GM19468 (cell line): Measurements from ENCODE around the gene RNU1-1.
"Not testable (repeated sequence)": the region's sequence is repeated elsewhere in the genome, so short reads cannot be mapped to it uniquely, and the experiment has no call there.

Source experiments
- ATAC-seq: cut with Tn5 transposase; IDR thresholded peaks from one replicate; pipeline ENCODE4 v1.9.1; 2021; ENCODE audit warnings: mild to moderate bottlenecking, moderate library complexity, moderate number of reproducible peaks; ENCODE audit not compliant: unreplicated experiment; ENCODE audit errors: extremely low read depth

RNU1-1 gene

GRCh38 chr1:16525769-16526168, 11.7 kb upstream of the RNU1-1 start:
- ATAC-seq, result not testable (repeated sequence)

GRCh38 chr1:16521679-16522078, 7.6 kb upstream of the RNU1-1 start:
- ATAC-seq, result not testable (repeated sequence)

DNA sequence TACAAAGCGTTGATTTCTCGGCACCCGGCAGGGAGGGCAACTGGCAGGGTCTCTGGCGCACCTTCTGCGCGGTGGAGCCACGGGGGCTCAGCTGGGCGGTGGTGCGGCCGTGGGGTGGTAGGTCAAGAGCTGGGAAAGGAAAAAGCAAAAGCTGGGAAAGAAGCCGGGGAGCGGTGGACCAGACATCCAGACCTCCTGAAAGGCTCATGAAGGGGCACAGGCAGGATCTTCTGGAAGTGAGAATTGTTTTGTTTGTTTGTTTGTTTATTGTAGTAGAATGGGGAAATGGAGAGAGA, 7.2 kb upstream of the RNU1-1 start:
- no peak for ATAC-seq

DNA sequence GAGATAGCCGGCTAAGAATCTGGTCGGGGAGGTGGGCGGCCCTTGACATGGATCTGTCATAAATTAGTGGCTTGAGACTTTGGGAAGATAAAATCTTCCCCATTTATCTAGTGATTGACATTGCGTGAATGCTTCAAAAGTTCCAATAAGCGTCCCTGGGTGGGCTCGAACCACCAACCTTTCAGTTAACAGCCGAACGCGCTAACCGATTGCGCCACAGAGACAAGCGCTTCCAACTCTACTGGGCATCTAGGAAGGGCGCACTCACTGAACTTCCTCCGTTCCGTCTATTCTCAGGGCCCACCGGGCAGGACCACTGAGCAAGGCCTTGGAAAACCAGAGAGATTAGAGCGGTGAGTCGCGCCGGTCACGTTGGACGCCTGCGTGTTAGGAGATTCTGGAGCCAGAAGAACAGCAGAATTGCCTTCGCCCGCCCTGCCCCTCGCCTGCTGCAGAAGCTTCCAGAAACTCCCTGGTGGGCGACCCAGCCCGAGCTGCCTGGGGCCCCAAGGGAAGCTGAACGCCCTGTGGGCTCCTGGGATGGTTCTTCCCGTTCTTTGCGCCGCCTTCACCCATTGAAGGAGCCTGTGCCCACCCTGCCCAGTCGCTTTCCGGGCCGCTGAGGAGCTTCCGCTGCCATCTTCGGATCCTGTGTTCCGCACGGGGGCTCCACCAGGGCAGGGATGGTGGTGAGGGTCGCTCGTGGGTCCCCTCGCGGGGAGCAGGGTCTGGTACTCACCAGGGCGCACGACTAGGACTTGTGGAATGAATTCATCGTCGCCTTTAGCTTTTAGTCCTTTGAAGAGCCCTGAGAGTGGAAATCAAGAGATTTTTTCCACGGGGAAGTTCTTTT, 6.6 kb upstream of the RNU1-1 start:
- not testable (repeated sequence) for ATAC-seq

GRCh38 chr1:16519255-16519951, 5.3 kb upstream of the RNU1-1 start:
- ATAC-seq, result not testable (repeated sequence)

GRCh38 chr1:16518913-16519254, 4.8 kb upstream of the RNU1-1 start:
- not testable (repeated sequence) for ATAC-seq

DNA sequence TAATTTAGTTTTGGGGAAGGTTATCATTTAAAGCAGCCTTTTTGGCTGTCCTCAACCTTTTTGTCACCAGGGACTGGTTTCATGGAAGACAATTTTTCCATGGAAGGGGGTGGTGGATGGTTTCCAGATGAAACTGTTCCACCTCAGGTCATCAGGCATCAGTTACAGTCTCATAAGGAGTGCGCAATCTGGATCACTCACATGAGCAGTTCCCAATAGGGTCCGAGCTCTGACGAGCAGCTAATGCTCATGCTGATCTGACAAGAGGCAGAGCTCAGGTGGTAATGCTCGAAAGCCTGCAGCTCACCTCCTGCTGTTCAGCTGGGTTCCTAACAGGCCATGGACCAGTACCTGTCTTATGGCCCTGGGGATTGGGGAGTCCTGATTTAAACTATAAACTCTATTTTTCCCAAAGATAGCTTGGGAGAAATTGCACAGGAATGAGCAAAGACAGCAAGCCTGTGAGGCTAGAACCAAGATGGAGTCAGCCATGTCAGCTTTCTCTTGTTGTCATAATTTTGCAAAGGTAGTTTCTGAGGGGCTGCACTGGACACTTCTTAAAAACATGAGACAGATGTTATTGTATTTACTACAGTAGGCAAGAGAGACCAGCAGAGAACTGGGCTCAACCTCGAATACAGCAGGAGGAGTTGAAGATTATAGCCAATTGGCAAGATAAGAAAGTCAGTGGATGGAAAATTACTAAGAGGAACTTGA, 2.8 kb upstream of the RNU1-1 start:
- not testable (repeated sequence) for ATAC-seq

DNA sequence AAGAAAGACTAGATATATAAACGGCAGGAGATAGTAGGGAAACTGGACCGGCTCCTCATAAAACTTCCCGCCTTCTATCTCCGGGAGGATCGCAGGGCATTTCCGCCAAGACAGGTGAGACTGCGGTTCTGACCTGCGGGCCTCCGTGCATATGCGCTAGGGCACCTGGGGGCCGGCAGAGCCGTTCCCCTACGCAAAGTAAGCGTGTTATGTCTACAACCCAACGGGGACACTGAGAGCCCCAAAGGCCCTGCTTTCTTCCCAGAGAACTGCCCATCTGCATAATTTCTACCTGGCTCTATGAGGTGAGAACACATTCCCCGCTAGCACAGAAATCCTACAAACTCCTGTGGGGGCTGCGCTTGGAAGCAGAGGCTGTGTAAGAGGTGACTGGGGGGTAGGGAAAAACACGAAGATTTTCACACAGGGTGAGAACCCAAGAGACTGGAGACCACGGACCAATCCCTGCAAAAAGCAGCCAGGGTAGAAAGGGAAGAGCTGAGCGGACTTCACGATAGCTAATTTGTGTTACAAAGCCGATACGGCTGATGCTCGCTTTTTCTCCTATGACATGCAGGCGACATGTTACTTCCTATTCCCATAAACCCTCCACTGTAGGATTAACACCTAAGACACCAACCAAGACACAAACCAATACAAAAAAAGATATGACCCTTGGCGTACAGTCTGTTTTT, 526 bp downstream of the RNU1-1 start:
- peak; percentile 28 for ATAC-seq

DNA sequence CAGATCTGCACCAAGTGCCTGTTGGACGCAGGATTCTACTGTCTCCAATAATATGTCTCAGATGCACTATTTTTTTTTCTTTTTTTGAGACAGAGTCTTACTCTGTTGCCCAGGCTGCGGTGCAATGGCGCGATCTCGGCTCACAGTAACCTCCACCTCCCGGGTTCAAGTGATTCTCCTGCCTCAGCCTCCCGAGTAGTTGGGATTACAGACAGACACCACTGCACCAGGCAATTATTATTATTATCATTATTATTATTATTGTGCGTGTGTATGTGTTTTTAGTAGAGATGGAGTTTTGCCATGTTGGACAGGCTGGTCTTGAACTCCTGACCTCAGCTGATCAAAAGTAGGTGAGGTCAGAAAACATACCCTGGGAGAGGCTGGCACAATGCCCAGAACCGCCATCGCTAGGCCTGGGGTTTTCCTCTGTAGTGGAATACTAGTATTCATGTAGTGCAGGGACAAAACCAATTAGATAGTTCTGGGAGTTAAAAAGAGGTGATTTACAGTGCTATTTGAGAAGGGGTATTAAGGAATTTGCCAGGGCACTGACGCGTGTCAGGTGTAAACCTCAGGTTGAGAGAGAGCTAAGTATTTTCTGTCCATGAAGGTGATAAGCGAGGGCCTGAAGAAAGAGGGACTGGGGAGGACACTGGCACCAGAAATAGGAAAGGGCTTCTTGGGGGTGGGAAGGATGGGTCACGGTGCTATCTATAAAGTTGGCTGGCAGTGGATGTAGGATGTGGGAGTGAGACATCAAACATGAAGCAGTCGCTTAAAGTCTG, 1.3 kb downstream of the RNU1-1 start:
- not testable (repeated sequence) for ATAC-seq

DNA sequence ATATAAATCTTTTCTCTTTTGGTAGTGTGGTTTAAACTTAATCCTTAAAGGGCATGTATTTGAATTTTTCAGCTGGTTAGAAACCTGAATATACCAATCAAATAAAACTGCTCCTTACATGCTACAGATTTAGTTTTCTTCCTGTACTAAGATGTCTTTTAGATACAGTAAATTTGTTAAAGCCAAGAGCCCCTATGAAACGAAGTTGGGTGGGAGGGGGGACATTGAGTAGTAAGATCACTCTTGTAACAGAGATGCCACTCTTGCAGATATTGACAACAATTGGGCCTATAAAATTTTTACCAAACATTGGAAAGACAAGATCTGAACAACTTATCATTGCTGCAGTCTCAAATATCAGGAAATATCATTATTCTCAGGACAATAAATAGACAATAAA, 2.2 kb downstream of the RNU1-1 start:
- not testable (repeated sequence) for ATAC-seq

DNA sequence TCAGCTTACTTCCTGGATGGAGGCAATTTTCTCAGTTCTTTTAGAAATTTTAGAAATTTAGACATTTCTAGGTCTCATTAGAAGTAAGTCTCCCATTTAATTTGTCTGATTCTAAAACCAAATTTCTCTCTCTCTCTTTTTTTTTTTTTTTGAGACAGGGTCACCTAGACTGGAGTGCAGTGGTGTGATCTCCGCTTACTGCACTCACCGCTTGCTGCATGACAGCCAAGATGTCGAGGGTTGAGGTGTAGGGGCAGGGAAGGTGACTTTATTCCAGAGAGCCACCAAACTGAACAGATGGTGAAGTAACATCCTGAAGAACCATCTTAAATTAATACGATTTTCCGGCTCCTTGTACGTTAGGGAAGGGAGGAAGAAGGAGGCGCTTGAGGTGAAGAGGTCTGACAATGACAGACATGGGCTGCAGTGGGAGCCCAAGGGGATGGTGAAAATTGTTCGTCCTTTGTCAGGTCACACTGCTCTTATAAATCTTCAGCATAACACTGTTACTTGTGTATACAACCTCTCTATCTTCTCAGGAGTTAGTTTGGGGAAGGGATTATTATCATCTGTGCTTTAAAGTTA, 5.1 kb downstream of the RNU1-1 start:
- ATAC-seq, result not testable (repeated sequence)

GRCh38 chr1:16506364-16507136, 7.5 kb downstream of the RNU1-1 start:
- ATAC-seq, result not testable (repeated sequence)

- not testable (repeated sequence) for ATAC-seq
Measured at GRCh38 chr1:16505870-16506269, 8.2 kb downstream of the RNU1-1 start.

DNA sequence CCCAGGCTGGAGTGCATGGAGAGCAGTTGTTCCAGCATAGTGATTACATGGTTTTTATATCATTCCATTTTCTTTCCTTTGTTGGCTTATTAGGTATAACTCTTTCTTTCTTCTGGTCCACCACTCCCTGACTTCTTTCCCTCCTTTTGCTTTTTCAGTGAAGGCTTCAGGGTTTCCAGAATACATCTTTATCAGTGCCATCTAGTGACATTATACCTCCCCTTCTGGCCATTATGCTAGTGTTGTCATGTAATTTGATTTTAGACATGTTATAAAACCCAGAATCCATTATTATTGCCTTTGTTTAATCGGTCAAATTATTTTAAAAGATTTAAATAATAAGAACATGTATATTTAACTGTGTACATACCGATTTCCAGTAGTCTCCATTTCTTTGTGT, 10.6 kb downstream of the RNU1-1 start:
- ATAC-seq, result no peak

DNA sequence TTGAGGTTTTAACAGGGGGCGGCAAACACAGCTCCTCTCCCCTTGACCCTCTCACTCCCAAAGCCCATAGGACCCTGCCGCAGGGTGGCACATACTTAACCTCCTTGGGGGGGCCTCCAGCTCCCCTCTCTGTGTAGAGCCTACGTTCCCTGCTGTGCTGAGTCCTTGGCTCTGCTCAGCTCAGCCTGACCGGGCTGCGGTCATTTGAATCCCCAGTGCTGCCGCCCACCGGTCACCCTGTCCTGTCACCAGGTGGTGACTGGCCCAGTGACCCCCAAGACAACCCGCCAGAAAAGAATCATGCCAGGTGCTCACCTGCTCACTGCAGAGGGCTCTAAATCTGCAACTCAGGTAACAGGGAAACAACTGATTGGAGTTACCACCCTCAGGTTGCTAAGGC, 12.6 kb downstream of the RNU1-1 start:
- not testable (repeated sequence) for ATAC-seq

DNA sequence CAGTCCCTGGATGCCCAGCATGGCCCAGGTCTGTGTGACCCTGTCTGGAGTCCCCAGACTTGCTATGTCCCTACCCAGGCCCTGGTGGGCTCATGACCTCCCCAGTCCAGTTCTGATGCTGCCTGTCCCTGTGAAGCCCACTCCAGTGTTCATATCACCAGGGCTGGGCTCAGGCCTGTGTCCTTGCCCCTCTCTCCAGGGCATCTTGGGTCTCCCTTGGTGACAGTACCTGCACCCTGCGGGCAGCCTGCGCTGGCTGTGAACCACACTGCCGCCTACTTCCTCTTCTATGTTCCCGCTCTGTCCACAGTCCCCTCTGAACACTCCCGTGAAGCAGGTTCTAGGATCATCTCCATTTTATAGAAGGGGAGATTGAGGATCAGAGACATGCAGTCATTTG, 13.1 kb downstream of the RNU1-1 start:
- not testable (repeated sequence) for ATAC-seq

GRCh38 chr1:16500466-16500865, 13.6 kb downstream of the RNU1-1 start:
- not testable (repeated sequence) for ATAC-seq

DNA sequence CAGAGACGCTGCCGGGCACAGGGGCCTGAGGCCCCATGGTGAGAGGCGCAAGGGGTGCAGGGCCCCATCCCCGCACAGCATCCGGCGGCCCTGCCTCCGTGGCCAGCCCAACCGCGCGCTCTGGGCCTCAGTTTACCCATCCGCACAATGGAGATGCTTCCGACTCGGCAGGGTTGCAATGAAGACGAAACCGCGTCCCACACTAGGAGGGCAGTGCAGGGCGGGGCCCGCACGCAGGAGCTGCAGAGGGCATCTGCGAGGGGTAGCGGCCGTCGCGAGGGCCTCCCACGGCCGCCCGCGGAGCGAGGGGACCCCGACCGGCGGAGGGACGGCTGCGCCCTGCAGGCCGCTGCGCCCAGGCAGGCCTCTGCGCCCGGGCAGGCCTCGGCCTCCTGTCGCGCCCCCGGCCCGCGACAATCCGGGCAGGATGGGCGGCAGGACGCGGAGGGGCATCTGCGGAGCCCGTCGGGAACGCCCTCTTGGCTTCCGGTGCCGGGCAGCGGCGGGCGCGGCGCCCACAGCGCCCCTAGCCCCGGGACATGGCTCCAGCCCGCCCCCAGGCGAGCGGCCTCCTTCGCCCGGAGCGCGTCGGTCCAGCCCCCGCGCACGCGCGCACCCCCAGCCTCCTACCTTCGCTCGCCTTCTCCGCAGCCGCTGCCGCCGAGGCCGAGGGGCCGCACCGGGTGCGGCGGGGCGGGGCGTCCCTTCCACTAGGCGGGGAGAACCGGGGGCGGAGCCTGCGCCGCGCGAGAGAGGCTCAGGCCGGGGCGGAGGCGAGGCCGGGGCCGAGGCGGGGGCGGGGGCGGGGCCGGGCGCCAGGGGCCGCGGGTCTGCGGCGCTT, 15.3 kb downstream of the RNU1-1 start:
- ATAC-seq, result peak; percentile 30
